SH-SY5Y (cell line): ENCODE data around the gene ARX.

Experiments used
- GATA2 ChIP-seq: IDR thresholded peaks from 2 replicates; pipeline ENCODE4 v1.6.1; 2011; ENCODE audit warnings: mild to moderate bottlenecking, low read depth, low read length
- GATA3 ChIP-seq: IDR thresholded peaks from 2 replicates; pipeline ENCODE4 v1.6.1; 2011; ENCODE audit warnings: low read depth, mild to moderate bottlenecking, low read length, moderate library complexity

DNA sequence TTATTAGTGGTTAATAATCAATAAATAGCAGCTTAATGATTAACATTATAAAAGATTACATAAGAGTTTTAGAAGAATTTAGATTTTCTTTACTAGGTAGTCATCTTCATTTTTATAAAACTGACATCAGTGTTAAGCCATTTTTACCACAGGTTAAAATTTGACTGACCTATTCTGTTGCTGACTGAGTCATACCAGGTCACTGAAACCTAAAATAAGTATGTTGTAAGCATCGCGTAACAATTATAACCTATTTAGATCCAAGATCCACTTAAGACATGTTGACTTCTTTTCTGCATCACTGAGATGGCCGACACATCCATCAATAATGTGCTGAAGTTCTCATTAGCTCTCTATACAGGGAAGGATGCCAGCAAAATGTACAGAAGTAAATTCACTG is 36.7 kb downstream of the ARX start:
- TF ChIP-seq GATA2 (no peak), GATA3 (no peak)
